Stimulated activated CD4-positive, alpha-beta T cell treated with anti-CD3 and anti-CD28 coated beads, Interleukin-4, amount 100 ng/mL, for 4 hours (primary cell): Measurements from ENCODE around the gene YY1.
"Not testable (repeated sequence)": the region's sequence is repeated elsewhere in the genome, so short reads cannot be mapped to it uniquely, and the experiment has no call there.

Experiments
- DNase-seq, 2 experiments: peaks; one replicate each; pipeline ENCODE4 v3.0.0-alpha.2; 2020

Gene YY1

DNA sequence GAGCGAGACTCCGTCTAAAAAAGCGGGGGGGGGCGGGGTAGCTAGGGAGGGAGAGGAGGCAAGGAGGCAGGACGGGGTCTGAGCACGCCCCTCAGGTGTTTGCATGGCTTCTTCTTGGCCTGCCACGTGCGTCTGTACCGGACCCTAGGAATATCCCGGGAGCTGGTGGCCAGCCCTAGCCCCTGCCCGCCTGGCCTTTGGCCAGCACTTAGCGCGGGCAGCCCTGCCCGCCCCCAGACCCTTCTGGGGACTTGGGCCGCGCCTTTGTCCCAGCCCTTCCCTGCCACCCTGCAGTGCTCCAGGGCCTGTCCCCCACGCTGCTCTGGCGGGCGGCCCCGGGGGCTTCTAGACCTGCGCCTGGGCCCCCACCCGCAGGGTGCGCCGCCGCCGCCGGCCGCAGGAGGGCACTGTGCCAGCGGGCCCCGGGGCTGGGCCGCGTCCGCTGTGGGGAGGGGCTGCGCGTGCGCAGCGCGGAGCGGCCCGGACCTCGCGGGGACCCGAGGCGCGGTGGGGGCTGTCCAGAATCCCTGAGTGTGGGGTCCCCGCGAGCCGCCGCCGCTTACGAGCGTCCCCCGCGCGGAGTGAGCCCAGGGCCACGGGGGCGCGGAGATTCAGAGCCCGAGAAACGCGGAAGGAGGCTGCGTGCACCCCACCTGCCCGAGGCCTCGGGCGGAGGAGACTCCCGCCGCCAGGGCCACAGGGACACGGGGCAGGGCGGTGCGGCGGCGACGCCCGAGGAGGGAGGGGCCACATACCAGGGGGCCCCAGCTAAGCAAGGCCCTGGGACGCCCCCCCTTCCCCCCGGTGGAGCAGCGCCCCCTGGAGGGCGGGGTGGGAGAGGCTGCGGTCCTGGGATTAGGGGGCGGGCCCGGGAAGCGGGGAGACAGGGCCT is 46.3 kb downstream of the YY1 start:
- DNase-seq: peak; percentile 68 to 82

DNA sequence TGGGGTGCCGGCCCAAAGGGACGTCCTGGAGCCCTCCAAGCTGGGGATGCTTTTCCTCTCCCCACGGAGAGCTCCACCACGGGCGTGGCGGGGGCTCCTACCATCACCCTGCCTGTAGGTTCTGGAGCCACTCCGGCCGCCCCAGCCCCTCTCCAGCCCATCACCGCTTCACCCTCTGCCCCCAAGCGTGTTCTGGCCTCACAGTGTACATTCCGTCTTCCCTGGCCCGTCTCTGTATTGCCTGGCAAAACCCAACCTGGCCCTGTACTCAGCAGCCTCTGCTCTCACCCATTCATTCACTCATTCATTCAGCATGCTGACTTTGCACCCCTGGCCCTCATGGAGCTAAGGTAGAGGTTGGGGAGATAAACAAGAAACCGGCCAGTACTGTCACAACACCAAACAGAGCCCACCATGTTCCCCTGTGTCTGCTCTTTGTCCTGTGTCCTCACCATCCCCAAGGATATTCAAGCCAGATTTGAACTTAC is 47.0 kb downstream of the YY1 start:
- DNase-seq: no peak

DNA sequence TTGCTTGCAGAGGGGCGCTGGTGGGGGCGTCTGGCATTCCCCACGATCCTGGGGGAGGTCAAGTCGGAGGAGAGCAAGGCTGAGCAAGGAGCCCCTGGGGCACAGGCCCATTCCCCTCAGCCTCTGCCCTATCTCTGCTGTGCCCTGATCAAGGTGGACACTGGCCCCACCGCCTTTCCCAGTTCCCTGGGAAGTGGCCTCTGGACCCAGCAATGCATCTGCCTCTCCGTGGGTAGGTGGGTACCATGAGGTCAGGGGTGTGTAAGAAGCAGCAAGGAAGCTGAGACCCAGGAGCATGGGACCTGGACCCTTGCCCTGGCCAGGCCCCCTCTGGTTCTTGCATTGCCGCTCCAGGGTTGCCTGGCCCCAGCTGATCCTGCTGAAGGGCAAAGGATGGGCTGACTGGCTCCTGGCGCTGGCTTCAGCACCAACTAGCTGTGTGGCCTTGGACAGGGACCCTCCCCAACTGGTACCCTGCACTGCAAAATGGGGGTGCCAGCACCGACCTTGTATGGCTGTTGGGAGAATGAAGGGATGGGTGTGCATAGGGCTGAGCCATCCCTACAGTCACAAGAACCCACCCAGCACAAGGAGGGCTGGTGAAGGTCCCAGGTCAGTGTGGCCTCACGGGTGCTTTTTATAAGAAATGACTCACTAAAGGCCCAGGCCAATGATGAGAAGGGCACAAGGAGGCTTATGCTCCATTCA is 47.7 kb downstream of the YY1 start:
- no peak for DNase-seq

DNA sequence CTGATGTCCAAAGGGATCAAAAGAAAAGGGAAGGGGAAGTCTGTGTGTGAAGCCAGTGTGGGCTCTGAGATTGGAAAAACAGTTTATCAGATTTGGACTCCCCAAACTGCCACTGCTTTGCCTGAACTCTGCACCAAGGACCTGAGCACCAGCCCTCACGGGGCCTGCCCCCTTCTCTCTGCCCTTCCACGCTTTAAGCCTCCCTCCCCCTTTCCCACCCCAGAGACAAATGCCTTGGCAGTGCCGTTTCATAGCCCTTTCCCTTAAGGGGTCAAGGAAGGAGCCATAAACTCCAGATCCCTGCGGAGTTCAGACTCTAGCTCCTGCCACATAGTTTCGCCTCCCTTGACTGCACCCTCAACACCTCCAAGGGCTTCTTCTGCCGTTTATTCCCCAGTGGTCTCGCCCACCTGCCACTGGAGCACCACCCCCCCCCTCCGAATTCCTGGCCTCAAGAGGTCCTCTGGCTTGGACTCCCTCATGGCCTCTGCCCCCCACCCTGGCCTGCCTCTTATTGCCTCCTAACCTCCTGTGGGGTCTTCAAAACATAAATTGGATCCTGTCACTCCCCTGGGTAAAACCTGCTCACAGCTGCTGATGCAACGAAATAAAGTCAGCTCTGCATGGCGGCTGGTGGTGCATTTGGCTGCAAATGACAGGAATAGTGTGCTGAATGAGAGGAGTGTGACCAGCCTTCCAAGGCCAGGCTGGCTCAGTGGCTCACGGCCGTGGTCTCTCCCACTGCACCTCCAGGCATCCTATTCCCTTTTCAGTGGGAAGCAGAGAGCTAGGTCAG is 48.5 kb downstream of the YY1 start:
- no peak for DNase-seq

DNA sequence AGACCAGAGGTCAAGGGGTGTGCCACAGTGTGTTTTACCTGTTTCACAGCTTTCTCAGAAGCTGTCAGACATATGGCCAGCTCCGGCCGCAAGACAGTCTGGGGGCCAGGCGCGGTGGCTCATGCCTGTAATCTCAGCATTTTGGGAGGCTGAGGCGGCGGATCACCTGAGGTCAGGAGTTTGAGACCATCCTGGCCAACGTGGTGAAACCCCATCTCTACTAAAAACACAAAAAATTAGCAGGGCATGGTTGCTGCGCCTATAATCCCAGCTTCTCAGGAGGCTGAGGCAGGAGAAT is 49.0 kb downstream of the YY1 start:
- DNase-seq: not testable (repeated sequence)

DNA sequence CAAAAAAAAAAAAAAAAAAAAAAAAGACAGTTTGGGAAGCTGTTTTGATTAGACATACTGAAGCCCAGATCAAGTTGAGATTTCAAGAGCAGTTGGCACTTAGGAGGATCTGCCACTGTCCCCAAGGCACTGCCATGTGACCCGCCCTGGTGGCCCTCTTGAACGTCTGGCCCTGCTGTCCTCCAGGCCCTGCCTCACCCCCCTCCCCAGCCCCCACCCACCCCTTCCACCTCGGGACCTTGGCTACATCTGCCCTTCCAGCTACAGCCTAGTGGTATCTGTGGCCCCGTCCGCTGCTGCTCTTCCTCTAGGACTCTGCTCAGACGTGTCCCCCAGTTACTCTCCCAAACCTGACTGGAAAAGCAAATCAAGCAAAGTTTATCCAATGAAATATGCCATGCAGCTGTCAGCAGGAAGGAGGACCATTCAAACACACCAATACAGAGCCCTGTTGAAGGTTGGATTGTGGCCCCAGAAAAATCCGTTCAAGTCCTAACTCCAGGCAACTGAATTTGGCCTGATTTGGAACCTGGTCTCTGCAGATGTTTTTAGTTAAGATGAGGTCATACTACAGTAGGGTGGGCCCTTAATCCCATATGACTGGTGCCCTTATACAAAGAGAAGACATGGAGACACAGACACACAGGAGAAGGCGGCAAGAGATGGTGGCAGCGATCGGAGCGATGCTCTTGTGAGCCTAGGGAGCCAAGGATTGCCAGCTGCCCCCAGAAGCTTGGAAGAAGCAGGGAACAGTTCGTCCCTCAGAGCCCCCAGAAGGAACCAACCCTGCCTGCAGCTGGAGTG is 49.6 kb downstream of the YY1 start:
- DNase-seq: no peak

DNA sequence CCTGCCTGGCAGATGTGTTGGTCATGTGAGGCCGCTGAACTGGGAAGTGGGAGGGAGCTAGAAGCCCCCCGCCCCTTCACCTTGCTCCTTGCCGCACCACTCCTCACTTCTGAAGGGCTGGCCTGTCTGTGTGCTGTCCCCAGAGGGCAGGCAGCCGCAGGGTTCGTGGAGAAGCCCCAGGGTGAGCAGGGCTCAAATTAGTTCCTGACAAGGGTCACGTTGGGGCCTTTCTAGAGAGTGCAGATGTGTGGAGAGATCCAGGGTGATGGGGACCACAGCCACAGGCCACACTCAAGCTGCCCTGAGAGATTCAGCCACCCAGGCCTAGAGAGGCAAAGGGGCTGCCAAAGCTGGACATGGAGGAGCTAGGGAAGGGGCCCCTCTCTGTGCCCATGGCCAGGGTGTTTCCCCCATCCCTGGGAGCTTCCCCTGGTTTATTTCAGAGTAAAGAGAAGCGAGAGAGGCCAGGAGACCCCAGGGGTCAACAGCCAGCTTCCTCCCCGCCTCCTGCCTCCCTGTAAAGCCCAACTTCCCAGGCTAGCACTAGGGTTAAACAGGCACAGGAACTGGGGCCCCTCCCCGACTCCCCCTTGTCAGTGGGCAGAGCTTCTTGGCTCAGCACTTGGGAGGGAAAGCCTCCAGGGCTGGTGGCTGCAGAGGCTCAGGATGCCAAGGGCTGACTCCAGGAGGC is 51.1 kb downstream of the YY1 start:
- no peak for DNase-seq

DNA sequence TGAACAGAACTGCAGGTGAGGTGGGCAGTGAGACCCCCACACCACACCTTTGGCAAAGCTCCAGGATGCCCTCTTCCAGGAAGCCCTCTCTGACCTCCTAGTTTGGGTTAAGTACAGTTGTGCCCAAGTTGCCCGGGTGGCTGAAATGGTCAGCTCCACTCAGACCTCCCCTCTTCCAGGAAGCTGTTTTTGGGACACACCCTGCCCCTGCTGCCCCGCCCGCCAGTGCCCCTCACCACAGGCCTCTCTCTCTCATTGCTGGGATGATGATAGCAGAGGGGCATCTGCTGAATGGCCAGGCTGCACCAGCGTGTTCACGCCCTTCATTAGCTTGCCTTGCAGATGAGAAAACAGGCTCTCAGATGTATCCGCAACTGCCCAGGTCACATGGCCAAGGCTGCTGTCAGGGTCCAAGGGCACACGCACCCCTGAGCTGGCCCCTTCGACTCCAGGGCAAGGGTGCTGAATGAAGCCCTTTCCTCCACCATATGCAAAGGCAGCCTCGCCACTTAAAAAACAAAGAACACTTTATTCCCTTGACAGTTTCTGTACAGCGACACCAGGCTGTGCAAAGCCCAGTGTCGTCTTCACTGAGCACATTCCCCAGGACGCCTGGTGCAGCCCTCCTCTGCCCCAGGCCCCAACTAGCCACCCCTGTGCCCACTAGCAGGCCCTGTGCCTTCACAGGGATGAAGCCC is 51.8 kb downstream of the YY1 start:
- no peak for DNase-seq

DNA sequence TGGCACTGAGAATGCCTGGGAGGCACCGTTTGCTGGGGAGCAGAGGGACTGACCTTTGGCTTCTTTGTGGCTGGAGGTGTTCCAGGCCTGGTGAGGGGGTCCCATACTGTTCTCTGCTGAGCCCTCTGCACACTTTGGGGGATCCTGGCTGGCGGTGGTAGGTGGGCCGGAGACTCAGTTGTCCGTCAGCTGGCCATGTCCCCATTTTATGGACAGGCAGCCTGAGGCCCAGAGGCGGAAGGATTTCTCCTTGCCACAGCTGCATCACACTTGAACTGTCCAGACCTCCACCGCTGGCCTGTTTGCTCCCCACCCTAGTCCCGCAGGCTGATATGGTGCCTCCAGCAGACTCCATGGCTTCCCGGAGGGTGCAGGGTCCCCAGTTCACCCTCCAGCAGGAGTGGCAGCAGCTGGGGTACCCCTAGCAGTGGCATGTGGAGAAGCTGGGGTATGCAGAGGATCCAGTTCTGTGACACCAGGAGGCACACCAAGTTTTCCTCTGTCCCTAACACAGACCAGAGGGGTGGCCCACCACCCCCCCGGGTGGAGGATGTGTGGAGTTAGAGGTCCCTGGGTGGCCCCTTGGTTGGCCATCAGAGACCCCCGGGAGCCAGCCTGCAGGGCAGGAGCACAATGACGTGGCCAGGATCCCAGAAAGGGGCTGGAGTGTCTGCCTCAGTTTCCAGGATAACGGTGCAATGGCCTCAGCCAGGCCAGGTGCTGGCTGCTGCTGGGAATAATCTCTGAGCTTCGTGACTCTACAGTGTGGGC is 52.5 kb downstream of the YY1 start:
- DNase-seq: no peak

DNA sequence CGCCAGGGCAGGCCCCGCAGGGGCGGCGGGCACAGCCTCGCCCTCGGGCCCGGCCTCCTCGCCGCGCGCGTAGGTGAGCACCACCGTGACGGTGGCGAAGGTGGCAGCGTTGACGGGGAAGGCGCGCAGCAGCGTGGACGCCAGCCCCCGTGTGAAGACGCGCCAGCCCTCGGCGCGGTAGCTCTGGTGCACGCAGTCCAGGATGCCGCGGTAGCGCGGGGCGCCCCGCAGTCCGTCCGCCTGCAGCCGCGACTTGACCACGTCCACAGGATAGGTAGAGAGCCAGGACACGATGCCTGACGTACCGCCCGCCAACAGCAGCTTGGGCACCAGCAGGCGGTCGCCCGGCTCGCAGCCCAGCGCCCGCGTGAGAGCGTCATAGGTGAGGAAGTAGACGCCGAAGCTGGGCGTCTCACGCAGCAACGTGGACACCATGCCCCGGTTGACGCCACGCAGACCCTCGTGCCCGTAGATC is 53.4 kb downstream of the YY1 start:
- DNase-seq: no peak

DNA sequence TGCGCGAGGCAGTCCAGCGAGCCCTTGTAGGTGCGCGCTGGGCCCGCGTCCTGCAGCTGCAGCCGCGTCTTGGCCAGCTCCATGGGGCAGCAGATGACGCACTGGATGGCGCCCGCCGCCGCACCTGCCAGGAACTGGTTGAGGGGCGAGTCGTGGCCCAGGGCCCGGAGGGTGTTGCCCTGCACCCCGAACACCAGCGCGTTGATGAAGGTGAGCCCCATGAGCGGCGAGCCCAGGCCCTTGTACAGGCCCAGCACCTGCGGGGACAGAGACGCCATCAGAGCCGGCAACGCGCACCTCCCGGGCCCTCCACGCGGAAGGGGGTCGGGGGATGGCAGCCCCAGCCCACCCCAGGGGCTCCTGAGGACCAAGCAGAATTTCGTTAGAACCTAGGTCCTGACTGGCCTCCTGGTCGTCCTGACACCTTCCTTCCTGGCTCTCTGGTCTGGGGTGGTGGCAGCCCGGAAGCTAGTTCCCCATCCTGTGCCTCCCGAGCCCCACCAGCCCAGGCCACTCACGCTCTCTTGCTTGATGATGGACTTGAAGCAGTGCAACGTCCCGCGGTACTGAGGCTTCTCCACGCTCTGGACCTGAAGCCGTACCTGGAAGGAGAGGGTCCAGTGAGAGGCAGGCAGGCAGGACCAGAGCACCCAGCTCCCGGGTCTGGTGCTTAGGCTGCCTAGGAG is 54.0 kb downstream of the YY1 start:
- DNase-seq: no peak

DNA sequence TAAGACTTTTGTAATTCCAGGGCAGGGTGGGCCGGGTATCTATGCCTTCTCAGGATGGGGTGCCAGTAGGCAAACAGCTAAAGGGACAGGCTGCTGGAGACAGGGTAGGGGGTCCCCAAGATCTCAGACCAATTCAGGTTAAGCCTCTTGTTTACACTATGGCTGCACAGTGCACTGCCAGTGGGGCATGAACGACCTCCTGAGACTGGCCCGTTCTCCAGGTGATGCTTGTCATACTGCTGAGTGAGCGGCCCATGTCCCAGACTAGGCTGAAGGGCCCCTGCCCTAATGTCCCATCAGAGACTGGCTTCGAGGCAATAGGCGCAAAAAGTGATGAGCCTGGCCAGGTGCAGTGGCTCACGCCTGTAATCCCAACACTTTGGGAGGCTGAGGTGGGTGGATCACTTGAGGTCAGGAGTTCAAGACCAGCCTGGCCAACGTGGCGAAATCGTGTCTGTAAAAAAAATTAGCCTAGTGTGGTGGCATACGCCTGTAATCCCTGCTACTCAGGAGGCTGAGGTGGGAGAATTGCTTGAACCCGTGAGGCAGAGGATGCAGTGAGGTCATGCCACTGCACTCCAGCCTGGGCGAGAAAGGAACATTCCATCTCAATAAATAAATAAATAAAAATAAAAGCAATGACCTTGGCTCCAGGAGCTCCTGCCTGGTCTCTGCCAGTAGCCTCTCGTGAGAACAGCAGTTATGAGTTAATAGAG is 54.7 kb downstream of the YY1 start:
- DNase-seq: no peak

DNA sequence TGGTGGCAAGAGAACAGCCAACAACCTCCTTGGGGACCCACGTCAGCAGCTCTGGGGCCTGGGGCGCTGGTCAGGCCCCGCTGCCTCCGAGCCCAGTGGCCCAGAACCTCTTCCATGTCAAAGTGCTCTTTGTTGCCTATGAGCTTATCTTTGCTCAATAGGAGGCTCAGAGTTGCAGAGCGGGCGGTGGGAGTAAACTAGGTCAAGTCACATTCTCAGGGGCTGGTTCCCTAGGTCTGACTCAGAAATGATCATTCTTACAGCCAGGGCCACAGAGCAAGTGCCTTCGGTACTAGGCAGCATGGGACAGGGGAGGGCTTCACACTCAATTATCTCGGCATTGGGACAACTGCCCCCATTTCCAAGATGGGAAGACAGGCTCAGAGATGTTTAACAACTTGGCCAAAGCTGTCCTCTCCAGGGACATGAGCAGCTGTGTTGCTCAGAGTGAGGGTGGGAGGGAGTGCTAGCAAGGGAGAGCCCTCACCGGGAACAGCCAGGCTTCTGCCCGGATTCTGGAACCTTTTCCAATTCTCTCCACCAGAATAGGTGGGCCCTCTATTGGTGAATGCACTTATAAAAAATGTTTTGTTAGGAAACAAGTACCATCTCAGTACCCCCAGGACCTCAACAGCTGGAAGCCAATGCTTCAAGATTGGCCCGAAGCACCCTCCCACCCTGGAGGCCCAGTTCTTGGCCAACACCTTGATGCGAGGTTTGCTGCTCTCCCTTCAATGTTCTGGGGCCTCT is 55.4 kb downstream of the YY1 start:
- DNase-seq: no peak

DNA sequence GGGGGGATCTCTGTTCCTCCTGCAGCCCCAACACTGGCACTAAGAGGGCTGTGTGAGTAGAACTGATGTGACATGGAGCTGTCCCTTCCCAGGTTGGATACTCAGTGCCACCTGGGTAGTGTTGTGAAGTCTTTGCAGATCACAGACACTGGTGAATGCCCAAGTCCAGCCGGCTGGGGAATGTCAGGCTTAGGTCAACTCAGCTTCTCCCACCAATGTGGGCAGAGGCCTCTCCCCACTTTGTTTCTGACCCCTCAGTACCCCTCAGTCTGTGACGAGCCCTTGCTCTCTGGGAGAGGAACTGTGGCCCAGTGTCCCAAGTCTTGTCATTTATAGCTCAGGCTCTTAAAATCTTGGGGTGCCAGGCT is 56.0 kb downstream of the YY1 start:
- DNase-seq: no peak

DNA sequence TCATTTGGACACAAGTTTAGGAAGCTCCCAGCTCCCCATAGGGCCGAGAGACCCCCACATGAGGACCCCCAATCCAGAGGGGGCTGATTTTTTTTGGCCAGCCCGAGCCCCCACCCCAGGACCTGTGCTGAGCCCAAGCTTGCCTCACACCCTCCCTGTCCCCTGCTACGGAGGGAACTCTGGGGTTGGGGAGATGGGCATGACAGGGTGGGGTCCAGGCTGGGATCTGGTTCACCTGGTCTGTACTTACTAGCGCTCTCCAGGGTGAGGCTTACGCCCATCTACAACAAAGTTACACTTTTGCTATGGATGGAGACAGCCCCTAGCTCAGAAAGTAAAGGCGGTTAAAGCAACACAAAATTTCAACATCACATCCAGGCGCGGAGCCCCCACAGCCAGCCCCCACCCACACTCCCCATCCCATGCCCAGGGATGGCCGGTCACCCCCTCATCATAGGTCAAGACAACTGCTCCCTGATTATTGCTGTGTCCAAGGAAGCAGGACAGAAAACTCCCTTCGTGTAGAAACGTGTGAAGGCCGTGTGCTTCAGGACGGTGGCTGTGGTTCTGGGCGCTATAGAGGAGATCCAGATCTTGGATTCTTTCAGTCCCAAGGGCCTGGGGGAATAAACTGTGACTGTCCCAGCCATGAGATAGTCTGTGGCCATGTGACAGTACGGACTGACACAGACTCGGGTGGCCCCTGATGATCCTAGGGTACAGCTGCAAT is 56.6 kb downstream of the YY1 start:
- DNase-seq: no peak

DNA sequence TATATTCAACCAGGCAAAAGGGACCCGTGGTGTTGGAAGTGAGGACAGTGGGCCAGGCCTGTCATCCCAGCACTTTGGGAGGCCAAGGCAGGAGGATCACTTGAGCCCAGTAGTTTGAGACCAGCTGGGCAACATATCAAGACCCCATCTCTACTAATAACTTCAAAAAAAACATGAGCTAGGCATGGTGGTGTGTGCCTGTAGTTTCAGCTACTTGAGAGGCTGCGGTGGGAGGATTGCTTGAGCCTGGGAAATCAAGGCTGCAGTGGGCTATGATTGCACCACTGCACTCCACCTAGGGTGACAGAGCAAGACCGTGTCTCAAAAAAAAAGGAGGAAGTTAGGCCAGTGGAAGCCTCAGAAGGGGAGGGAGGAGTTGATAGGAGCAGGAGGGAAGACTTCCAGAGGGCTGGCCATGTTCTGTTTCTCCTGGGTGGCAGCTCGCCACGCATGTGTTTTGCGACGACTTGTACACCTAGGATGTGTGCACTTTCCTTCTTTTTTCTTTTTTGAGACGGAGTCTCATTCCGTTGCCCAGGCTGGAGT is 57.2 kb downstream of the YY1 start:
- DNase-seq: no peak

DNA sequence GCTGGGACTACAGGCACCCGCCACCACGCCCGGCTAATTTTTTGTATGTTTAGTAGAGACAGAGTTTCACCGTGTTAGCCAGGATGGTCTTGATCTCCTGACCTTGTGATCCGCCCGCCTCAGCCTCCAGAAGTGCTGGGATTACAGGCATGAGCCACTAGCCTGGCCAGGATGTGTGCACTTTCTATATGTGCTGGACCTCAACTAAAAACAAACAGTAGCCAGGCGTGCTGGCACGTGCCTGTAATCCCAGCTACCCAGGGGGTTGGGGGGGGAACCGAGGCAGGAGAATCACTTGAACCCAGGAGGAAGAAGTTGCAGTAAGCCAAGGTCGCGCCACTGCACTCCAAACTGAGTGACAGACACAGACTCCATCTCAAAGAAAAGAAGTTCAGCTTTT is 57.8 kb downstream of the YY1 start:
- not testable (repeated sequence) for DNase-seq
